Upper lobe of left lung (tissue), 6 donors: ENCODE data around the gene SLC16A8. TPM values are rescaled to one million over a fixed set of nuclear protein-coding genes. Genes with fewer than 3 reads are reported as not detected.

Source experiments
- ATAC-seq, 2 donors: fragments of 200-7000 bp; cut with Tn5 transposase; one replicate each; pipeline ENCODE4 v1.9.1; 2022; ENCODE audit warnings: mild to moderate bottlenecking in 2 of 2, moderate library complexity in 2 of 2; ENCODE audit not compliant: low FRiP score in 2 of 2
- DNase-seq, 2 donors: peaks; one replicate each; pipeline ENCODE4 v3.0.0-alpha.2; 2019 to 2020
- H3K27ac ChIP-seq, 4 donors: fragments of 200-600 bp; sonication (generic); one replicate each; pipeline ENCODE4 v1.5.1; 2016 to 2019
- H3K27me3 ChIP-seq, 4 donors: fragments of 200-600 bp; sonication (generic); one replicate each; pipeline ENCODE4 v1.5.1; 2017 to 2019
- H3K36me3 ChIP-seq, 4 donors: fragments of 200-600 bp; sonication (generic); one replicate each; pipeline ENCODE4 v1.5.1; 2016 to 2019
- H3K4me1 ChIP-seq, 4 donors: fragments of 200-600 bp; sonication (generic); one replicate each; pipeline ENCODE4 v1.5.1; 2018 to 2019
- H3K4me3 ChIP-seq, 4 donors: fragments of 200-600 bp; sonication (generic); one replicate each; pipeline ENCODE4 v1.5.1; 2017 to 2019; ENCODE audit warnings: mild to moderate bottlenecking in 2 of 4, moderate library complexity in 1 of 4
- H3K9me3 ChIP-seq, 4 donors: fragments of 200-600 bp; sonication (generic); one replicate each; pipeline ENCODE4 v1.5.1; 2018 to 2019
- CTCF ChIP-seq, 6 experiments: fragments of 450-650 bp in 4 of 6; fragments of 200-600 bp in 2 of 6; sonication (generic) in 2 of 6; IDR thresholded peaks; one replicate each; pipeline ENCODE4 v1.5.1; 2016 to 2019; ENCODE audit warnings: antibody characterized with exemption in 6 of 6
- EP300 ChIP-seq, 4 donors: sonication (generic); formaldehyde crosslinking; IDR thresholded peaks; one replicate each; pipeline ENCODE4 v1.5.1; 2017; ENCODE audit warnings: antibody characterized with exemption in 4 of 4, control low read depth in 2 of 4
- POLR2A ChIP-seq, 4 donors: fragments of 450-650 bp; IDR thresholded peaks; one replicate each; pipeline ENCODE4 v1.5.1; 2016 to 2017; ENCODE audit warnings: antibody characterized with exemption in 4 of 4, mild to moderate bottlenecking in 2 of 4
- POLR2AphosphoS5 ChIP-seq, 2 donors: sonication (generic); formaldehyde crosslinking; IDR thresholded peaks; one replicate each; pipeline ENCODE4 v1.5.1; 2017; ENCODE audit warnings: antibody characterized with exemption in 2 of 2
- WGBS, 2 donors: methylation state at CpG; one replicate each; pipeline ENCODE4 v1.1.5; 2017 to 2018; 5-methylcytosine and 5-hydroxymethylcytosine counted together
- total RNA-seq, 6 donors: library from RNA; depleted of rRNA in 4 of 6; stranded (reverse); fragments of >200 nt in 4 of 6; gene quantifications; one replicate each; pipeline versions ENCODE4 v1.1.0 to v1.2.1, GENCODE V29; 2016 to 2021
- donor health status: DM: no; HTN: no; CAD: no; lungs with moderate emphysema.
- donor health status: DM: no; HTN: yes; CAD: no; lungs with severe emphysema.

SLC16A8 gene
- total RNA-seq, 6 donors from 2014 or later: 0.26 to 6.3 (median 0.73) TPM; not detected in 2

- H3K27me3 ChIP-seq: no peaks in the 10 kb centered on the region
- H3K4me3 ChIP-seq: no peak overlapping the region
- ATAC-seq (no peak), DNase-seq (no peak)
- no peak overlapping the region for H3K27ac ChIP-seq
- TF ChIP-seq EP300 (IDR thresholded peaks at IDR 0.05) (peak in 1 of 4 donors; percentile 18), POLR2AphosphoS5 (IDR thresholded peaks at IDR 0.05) (no peak)
- WGBS, 2 donors: 73 to 76% methylated on average over 10 of the region's 10 CpGs
- peaks cover 20 to 23% (median 21%) of the 10 kb centered on the region in 4 donors for H3K4me1 ChIP-seq
- no peaks in the 10 kb centered on the region for H3K9me3 ChIP-seq
- no peaks in the 10 kb centered on the region for H3K36me3 ChIP-seq
Observed at GRCh38 chr22:38036392-38037062, 47.5 kb downstream of the SLC16A8 start.

- Histone ChIP-seq H3K27ac (no peak overlapping the region), H3K9me3 (no peaks in the 10 kb centered on the region), H3K36me3 (no peaks in the 10 kb centered on the region), H3K4me3 (no peak overlapping the region), H3K27me3 (no peaks in the 10 kb centered on the region), H3K4me1 (peaks cover 20 to 23% (median 21%) of the 10 kb centered on the region in 4 donors)
- TF ChIP-seq EP300 (IDR thresholded peaks at IDR 0.05): no peak
- ATAC-seq (no peak), DNase-seq (no peak)
- WGBS, 2 donors: 81 to 89% methylated on average over 4 to 9 of the region's 9 CpGs
Observed at GRCh38 chr22:38035530-38035885, 48.5 kb downstream of the SLC16A8 start.

- ATAC-seq (no peak), DNase-seq (no peak)
- peaks cover 20 to 23% (median 21%) of the 10 kb centered on the region in 4 donors for H3K4me1 ChIP-seq
- H3K4me3 ChIP-seq: no peak overlapping the region
- no peaks in the 10 kb centered on the region for H3K36me3 ChIP-seq
- H3K27me3 ChIP-seq: no peaks in the 10 kb centered on the region
- WGBS, 2 donors: 84 to 87% methylated on average over 9 to 11 of the region's 11 CpGs
- TF ChIP-seq POLR2AphosphoS5 (IDR thresholded peaks at IDR 0.05) (no peak), EP300 (IDR thresholded peaks at IDR 0.05) (no peak), CTCF (IDR thresholded peaks at IDR 0.05) (no peak), POLR2A (IDR thresholded peaks at IDR 0.05) (no peak)
- H3K27ac ChIP-seq: peak overlapping the region in 3 of 4 donors; percentile 77 to 82 (median 79)
- no peaks in the 10 kb centered on the region for H3K9me3 ChIP-seq
Observed at GRCh38 chr22:38034884-38035529, 49.0 kb downstream of the SLC16A8 start.

- Histone ChIP-seq H3K27ac (peak overlapping the region; percentile 41 to 82 (median 78)), H3K9me3 (no peaks in the 10 kb centered on the region), H3K36me3 (no peaks in the 10 kb centered on the region), H3K4me3 (no peak overlapping the region), H3K4me1 (peaks cover 20 to 23% (median 21%) of the 10 kb centered on the region in 4 donors), H3K27me3 (no peaks in the 10 kb centered on the region)
- ATAC-seq: peak; percentile 53 to 76
- WGBS, 2 donors: 39 to 44% methylated on average over 14 to 15 of the region's 15 CpGs
- TF ChIP-seq POLR2AphosphoS5 (IDR thresholded peaks at IDR 0.05) (peak in 1 of 2 donors; percentile 23), CTCF (IDR thresholded peaks at IDR 0.05) (no peak)
- DNase-seq: peak; percentile 69 to 75
Observed at GRCh38 chr22:38034278-38034882, 49.6 kb downstream of the SLC16A8 start.

- H3K36me3 ChIP-seq: no peaks in the 10 kb centered on the region
- peak in 1 of 2 donors; percentile 5 for ATAC-seq
- no peak for TF ChIP-seq POLR2A (IDR thresholded peaks at IDR 0.05)
- peak in 1 of 2 donors; percentile 8 for TF ChIP-seq POLR2AphosphoS5 (IDR thresholded peaks at IDR 0.05)
- no peak for TF ChIP-seq EP300 (IDR thresholded peaks at IDR 0.05)
- TF ChIP-seq CTCF (IDR thresholded peaks at IDR 0.05): no peak
- WGBS, 2 donors: 65 to 74% methylated on average over 13 to 25 of the region's 27 CpGs
- H3K9me3 ChIP-seq: no peaks in the 10 kb centered on the region
- peak overlapping the region; percentile 41 to 82 (median 78) for H3K27ac ChIP-seq
- peak in 1 of 2 donors; percentile 74 for DNase-seq
- H3K4me1 ChIP-seq: peaks cover 20 to 23% (median 22%) of the 10 kb centered on the region in 4 donors
- H3K4me3 ChIP-seq: no peak overlapping the region
- no peaks in the 10 kb centered on the region for H3K27me3 ChIP-seq
Observed at GRCh38 chr22:38033522-38034277, 50.3 kb downstream of the SLC16A8 start.
